H9 (cell line): ENCODE measurements around the gene ACER3. TPM values are rescaled to one million over a fixed set of nuclear protein-coding genes. Genes with fewer than 3 reads are reported as not detected.
A peak's percentile ranks its signal among the peaks of the same experiment; 100 is the strongest.

Source experiments
- DNase-seq: peaks from one replicate; pipeline ENCODE4 v3.0.0-alpha.2; 2017
- H2AFZ ChIP-seq: one replicate; pipeline ENCODE4 v1.6.1; 2013; ENCODE audit warnings: mild to moderate bottlenecking, low read length, control low read depth, moderate library complexity
- H2AK5ac ChIP-seq: 2 replicates; pipeline ENCODE4 v1.6.1; 2013; ENCODE audit warnings: low read length, control low read depth, mixed read lengths; ENCODE audit not compliant: insufficient read length
- H2BK120ac ChIP-seq: one replicate; pipeline ENCODE4 v1.6.1; 2013; ENCODE audit warnings: low read depth, mild to moderate bottlenecking, low read length, control low read depth, inconsistent platforms; ENCODE audit not compliant: poor library complexity, severe bottlenecking
- H2BK12ac ChIP-seq: 2 replicates; pipeline ENCODE4 v1.6.1; 2013; ENCODE audit warnings: low read length, control low read depth, mixed read lengths, low read depth; ENCODE audit not compliant: insufficient read length
- H2BK15ac ChIP-seq: 2 replicates; pipeline ENCODE4 v1.6.1; 2013; ENCODE audit warnings: low read depth, low read length, control low read depth
- H2BK20ac ChIP-seq: one replicate; pipeline ENCODE4 v1.6.1; 2013; ENCODE audit warnings: low read depth, mild to moderate bottlenecking, low read length, control low read depth, inconsistent platforms; ENCODE audit not compliant: poor library complexity, severe bottlenecking
- H2BK5ac ChIP-seq: 2 replicates; pipeline ENCODE4 v1.6.1; 2013; ENCODE audit warnings: low read length, control low read depth, mixed read lengths; ENCODE audit not compliant: insufficient read length
- H3K14ac ChIP-seq: 2 replicates; pipeline ENCODE4 v1.6.1; 2013; ENCODE audit warnings: low read length, control low read depth; ENCODE audit not compliant: insufficient read depth
- H3K18ac ChIP-seq: 2 replicates; pipeline ENCODE4 v1.6.1; 2013; ENCODE audit warnings: low read depth, mild to moderate bottlenecking, mixed read lengths, low read length, control low read depth; ENCODE audit not compliant: insufficient read length
- H3K23ac ChIP-seq: 2 replicates; pipeline ENCODE4 v1.6.1; 2013; ENCODE audit warnings: low read length, control low read depth, mixed read lengths, low read depth; ENCODE audit not compliant: insufficient read length
- H3K23me2 ChIP-seq: 2 replicates; pipeline ENCODE4 v1.6.1; 2013; ENCODE audit warnings: low read depth, mild to moderate bottlenecking, mixed read lengths, low read length, control low read depth; ENCODE audit not compliant: insufficient read length, poor library complexity, severe bottlenecking
- H3K27ac ChIP-seq: 2 replicates; pipeline ENCODE4 v1.5.1; 2013; ENCODE audit warnings: low read length, control low read depth, mixed read lengths, low read depth; ENCODE audit not compliant: insufficient read length
- H3K27me3 ChIP-seq: 2 replicates; pipeline ENCODE4 v1.6.1; 2013; ENCODE audit warnings: low read length, control low read depth, inconsistent platforms; ENCODE audit not compliant: insufficient read depth
- H3K4ac ChIP-seq: 2 replicates; pipeline ENCODE4 v1.6.1; 2013; ENCODE audit warnings: low read depth, mild to moderate bottlenecking, control low read depth, inconsistent platforms, low read length, moderate library complexity
- H3K4me1 ChIP-seq: 2 replicates; pipeline ENCODE4 v1.6.1; 2013; ENCODE audit warnings: low read length, control low read depth, inconsistent platforms; ENCODE audit not compliant: insufficient read depth
- H3K4me2 ChIP-seq: 2 replicates; pipeline ENCODE4 v1.6.1; 2013; ENCODE audit warnings: low read length, control low read depth, mixed read lengths; ENCODE audit not compliant: insufficient read length, insufficient read depth
- H3K56ac ChIP-seq: 2 replicates; pipeline ENCODE4 v1.6.1; 2013; ENCODE audit warnings: low read depth, mild to moderate bottlenecking, mixed read lengths, low read length, control low read depth; ENCODE audit not compliant: insufficient read length
- H3K79me1 ChIP-seq: 2 replicates; pipeline ENCODE4 v1.6.1; 2013; ENCODE audit warnings: low read depth, mild to moderate bottlenecking, moderate library complexity, low read length, control low read depth, inconsistent platforms; ENCODE audit not compliant: insufficient read depth, poor library complexity, severe bottlenecking
- H3K79me2 ChIP-seq: 2 replicates; pipeline ENCODE4 v1.6.1; 2013; ENCODE audit warnings: low read length, control low read depth, inconsistent platforms; ENCODE audit not compliant: insufficient read depth
- H3K9ac ChIP-seq: 2 replicates; pipeline ENCODE4 v1.6.1; 2013; ENCODE audit warnings: low read length, control low read depth, mixed read lengths; ENCODE audit not compliant: insufficient read length; ENCODE audit errors: extremely low read depth
- H3K9me3 ChIP-seq: one replicate; pipeline ENCODE4 v1.6.1; 2013; ENCODE audit warnings: low read depth, low read length, inconsistent platforms; ENCODE audit not compliant: control insufficient read depth
- H3T11ph ChIP-seq: one replicate; pipeline ENCODE4 v1.6.1; 2013; ENCODE audit warnings: mild to moderate bottlenecking, low read length, control low read depth, inconsistent platforms
- H4K20me1 ChIP-seq: one replicate; pipeline ENCODE4 v1.6.1; 2013; ENCODE audit not compliant: control insufficient read depth, insufficient read length, insufficient read depth
- H4K5ac ChIP-seq: 2 replicates; pipeline ENCODE4 v1.6.1; 2013; ENCODE audit warnings: low read depth, mild to moderate bottlenecking, mixed read lengths, low read length, control low read depth; ENCODE audit not compliant: insufficient read length
- H4K8ac ChIP-seq: replicated peaks from 2 replicates; pipeline ENCODE4 v1.6.1; 2013; ENCODE audit warnings: low read length, control low read depth, mixed read lengths, low read depth; ENCODE audit not compliant: insufficient read length
- H4K91ac ChIP-seq: 2 replicates; pipeline ENCODE4 v1.6.1; 2013; ENCODE audit warnings: low read depth, mild to moderate bottlenecking, moderate library complexity, mixed read lengths, low read length, control low read depth; ENCODE audit not compliant: insufficient read length
- H3K27ac Mint-ChIP-seq, 3 experiments: 2 replicates in 2 of 3; 3 replicates in 1 of 3; pipeline ENCODE4 v1.8.0; 2020 to 2021; ENCODE audit warnings: mixed read lengths in 3 of 3, mild to moderate bottlenecking in 1 of 3, moderate library complexity in 1 of 3
- H3K27me3 Mint-ChIP-seq: 2 replicates; pipeline ENCODE4 v1.8.0; 2021; ENCODE audit warnings: low read depth, mild to moderate bottlenecking, moderate library complexity, mixed read lengths
- H3K36me3 Mint-ChIP-seq, 3 experiments: 2 replicates in 2 of 3; 3 replicates in 1 of 3; pipeline ENCODE4 v1.8.0; 2020 to 2021; ENCODE audit warnings: low read depth in 3 of 3, mixed read lengths in 3 of 3; ENCODE audit not compliant: insufficient read depth in 1 of 3
- H3K4me1 Mint-ChIP-seq, 2 experiments: 2 replicates each; pipeline ENCODE4 v1.8.0; 2020; ENCODE audit warnings: mixed read lengths in 2 of 2
- H3K4me3 Mint-ChIP-seq, 2 experiments: 2 replicates in 1 of 2; 3 replicates in 1 of 2; pipeline ENCODE4 v1.8.0; 2020 to 2021; ENCODE audit warnings: mild to moderate bottlenecking in 2 of 2, mixed read lengths in 2 of 2, moderate library complexity in 1 of 2
- H3K9me3 Mint-ChIP-seq, 2 experiments: 2 replicates in 1 of 2; 3 replicates in 1 of 2; pipeline ENCODE4 v1.8.0; 2020; ENCODE audit warnings: mild to moderate bottlenecking in 2 of 2, mixed read lengths in 2 of 2, moderate library complexity in 1 of 2
- WGBS: extraction: QIAGEN DNeasy Blood & Tissue Kit; methylation state at CpG from one replicate; pipeline ENCODE4 v1.1.7; 2013; ENCODE audit warnings: missing lambda C conversion rate, low lambda C conversion rate, mixed read lengths; ENCODE audit not compliant: insufficient read length; ENCODE audit errors: extremely low coverage; 5-methylcytosine and 5-hydroxymethylcytosine counted together
- total RNA-seq: library from RNA; stranded (reverse); gene quantifications from 2 replicates; pipeline ENCODE4 v1.2.1, GENCODE V29; 2021
- TF ChIP-seq, protein P1 (sequence below): fragments of 200-600 bp; sonication (generic); conservative IDR thresholded peaks from 3 replicates; pipeline ENCODE4 v1.8.0; 2021; ENCODE audit warnings: antibody characterized with exemption, mild to moderate bottlenecking

ACER3 gene
- total RNA-seq, 1 experiment from 2014 or later, result 14.7 TPM

- no CpG with 5 or more reads among the region's 5 CpGs for WGBS
- H3K23ac ChIP-seq, result no peak overlapping the region
- TF ChIP-seq, protein P1, sequence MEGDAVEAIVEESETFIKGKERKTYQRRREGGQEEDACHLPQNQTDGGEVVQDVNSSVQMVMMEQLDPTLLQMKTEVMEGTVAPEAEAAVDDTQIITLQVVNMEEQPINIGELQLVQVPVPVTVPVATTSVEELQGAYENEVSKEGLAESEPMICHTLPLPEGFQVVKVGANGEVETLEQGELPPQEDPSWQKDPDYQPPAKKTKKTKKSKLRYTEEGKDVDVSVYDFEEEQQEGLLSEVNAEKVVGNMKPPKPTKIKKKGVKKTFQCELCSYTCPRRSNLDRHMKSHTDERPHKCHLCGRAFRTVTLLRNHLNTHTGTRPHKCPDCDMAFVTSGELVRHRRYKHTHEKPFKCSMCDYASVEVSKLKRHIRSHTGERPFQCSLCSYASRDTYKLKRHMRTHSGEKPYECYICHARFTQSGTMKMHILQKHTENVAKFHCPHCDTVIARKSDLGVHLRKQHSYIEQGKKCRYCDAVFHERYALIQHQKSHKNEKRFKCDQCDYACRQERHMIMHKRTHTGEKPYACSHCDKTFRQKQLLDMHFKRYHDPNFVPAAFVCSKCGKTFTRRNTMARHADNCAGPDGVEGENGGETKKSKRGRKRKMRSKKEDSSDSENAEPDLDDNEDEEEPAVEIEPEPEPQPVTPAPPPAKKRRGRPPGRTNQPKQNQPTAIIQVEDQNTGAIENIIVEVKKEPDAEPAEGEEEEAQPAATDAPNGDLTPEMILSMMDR, result no peak
- no peak overlapping the region for H4K5ac ChIP-seq
- no peak overlapping the region for H2BK120ac ChIP-seq
- Mint-ChIP-seq H3K4me1 (peaks cover 23 to 27% of the 10 kb centered on the region in 2 experiments), H3K27me3 (no peaks in the 10 kb centered on the region), H3K36me3 (no peaks in the 10 kb centered on the region; a peak in 2 of 7 replicates), H3K4me3 (no peak overlapping the region), H3K27ac (peak overlapping the region in 1 of 3 experiments; percentile 48; a peak in 1 of 7 replicates), H3K9me3 (peaks cover 7 to 19% of the 10 kb centered on the region in 2 experiments; a peak in 4 of 5 replicates)
- H3K27me3 ChIP-seq, result no peaks in the 10 kb centered on the region
- H3K18ac ChIP-seq, result no peak overlapping the region
- no peak overlapping the region for H2BK20ac ChIP-seq
- H2AK5ac ChIP-seq, result no peak overlapping the region
- no peak overlapping the region for H2AFZ ChIP-seq
- no peaks in the 10 kb centered on the region for H3K4me1 ChIP-seq
- no peak for DNase-seq
- no peak overlapping the region for H3K27ac ChIP-seq
- H3K9ac ChIP-seq, result no peak overlapping the region
- no peaks in the 10 kb centered on the region for H3K79me1 ChIP-seq
- H3K14ac ChIP-seq, result no peak overlapping the region
- no peak overlapping the region for H2BK5ac ChIP-seq
- H3K79me2 ChIP-seq, result no peaks in the 10 kb centered on the region
- H4K20me1 ChIP-seq, result no peaks in the 10 kb centered on the region
- no peak overlapping the region for H3K4me2 ChIP-seq
- no peak overlapping the region for H2BK12ac ChIP-seq
- no peak overlapping the region for H2BK15ac ChIP-seq
- H3K56ac ChIP-seq, result no peak overlapping the region
- no peak overlapping the region for H3T11ph ChIP-seq
- H3K23me2 ChIP-seq, result no peaks in the 10 kb centered on the region
- no peak overlapping the region for H3K4ac ChIP-seq
- H4K91ac ChIP-seq, result no peak overlapping the region
- no peak overlapping the region for H4K8ac ChIP-seq
- H3K9me3 ChIP-seq, result no peaks in the 10 kb centered on the region
These were observed 195.2 kb downstream of the ACER3 start for GRCh38 chr11:77055913-77056312.
